H1 (cell line): ENCODE data around the gene DNAH10. TPM values are rescaled to one million over a fixed set of nuclear protein-coding genes. Genes with fewer than 3 reads are reported as not detected.

Experiments
- BACH1 ChIP-seq: IDR thresholded peaks from 2 replicates; pipeline ENCODE4 v1.6.1; 2012; ENCODE audit warnings: low read length, improper control_type of control experiment
- CBX8 ChIP-seq: fragments of 300-800, 300-1000 bp; sonication (generic); IDR thresholded peaks from 2 replicates; pipeline ENCODE4 v1.7.1; 2016; ENCODE audit warnings: low read depth, low read length, borderline replicate concordance
- CEBPB ChIP-seq: IDR thresholded peaks from 2 replicates; pipeline ENCODE4 v1.6.1; 2012; ENCODE audit warnings: low read depth, low read length
- CHD1 ChIP-seq: IDR thresholded peaks from 2 replicates; pipeline ENCODE4 v1.6.1; 2012; ENCODE audit warnings: low read depth, low read length, improper control_type of control experiment
- CTBP2 ChIP-seq: IDR thresholded peaks from 2 replicates; pipeline ENCODE4 v1.7.0; 2011; ENCODE audit warnings: borderline replicate concordance, mild to moderate bottlenecking, moderate library complexity, mixed read lengths, low read length; ENCODE audit not compliant: insufficient read depth, insufficient read length
- EGR1 ChIP-seq: IDR thresholded peaks from 2 replicates; pipeline ENCODE4 v1.6.1; 2011; ENCODE audit warnings: low read depth, low read length, borderline replicate concordance
- GABPA ChIP-seq: IDR thresholded peaks from 2 replicates; pipeline ENCODE4 v1.6.1; 2011; ENCODE audit warnings: mild to moderate bottlenecking, low read length, moderate library complexity, borderline replicate concordance; ENCODE audit not compliant: insufficient read depth
- GTF2F1 ChIP-seq: IDR thresholded peaks from 2 replicates; pipeline ENCODE4 v1.6.1; 2012; ENCODE audit warnings: low read depth, low read length, improper control_type of control experiment, borderline replicate concordance
- KDM4A ChIP-seq: IDR thresholded peaks from one replicate; pipeline ENCODE4 v1.7.1; 2012; ENCODE audit warnings: low read depth, mild to moderate bottlenecking, moderate library complexity, low read length, inconsistent platforms; ENCODE audit not compliant: severe bottlenecking
- POLR2A ChIP-seq, 2 experiments: IDR thresholded peaks; 1 replicate in 1 of 2; 2 replicates in 1 of 2; pipeline ENCODE4 v1.6.1; 2011; ENCODE audit warnings: low read depth in 2 of 2, low read length in 2 of 2, mild to moderate bottlenecking in 2 of 2; ENCODE audit errors: control extremely low read depth in 1 of 2
- RBBP5 ChIP-seq: IDR thresholded peaks from 2 replicates; pipeline ENCODE4 v1.7.1; 2012; ENCODE audit warnings: low read depth, mild to moderate bottlenecking, inconsistent platforms, low read length, moderate library complexity, borderline replicate concordance
- RNF2 ChIP-seq: fragments of 200-900, 300-1000 bp; sonication (generic); IDR thresholded peaks from 2 replicates; pipeline ENCODE4 v1.7.1; 2016; ENCODE audit warnings: borderline replicate concordance, low read depth, mild to moderate bottlenecking, antibody characterized with exemption, low read length; ENCODE audit not compliant: poor library complexity, severe bottlenecking; ENCODE audit errors: missing control alignments
- RXRA ChIP-seq: IDR thresholded peaks from 2 replicates; pipeline ENCODE4 v1.6.1; 2011; ENCODE audit warnings: low read depth, mild to moderate bottlenecking, low read length, moderate library complexity; ENCODE audit not compliant: insufficient read depth
- SIRT6 ChIP-seq: IDR thresholded peaks from one replicate; pipeline ENCODE4 v1.7.1; 2012; ENCODE audit warnings: low read length, inconsistent platforms
- SIX5 ChIP-seq: IDR thresholded peaks from 2 replicates; pipeline ENCODE4 v1.6.1; 2011; ENCODE audit warnings: mild to moderate bottlenecking, low read depth, low read length
- SP1 ChIP-seq: IDR thresholded peaks from 2 replicates; pipeline ENCODE4 v1.6.1; 2011; ENCODE audit warnings: low read depth, low read length
- SP2 ChIP-seq: IDR thresholded peaks from 2 replicates; pipeline ENCODE4 v1.6.1; 2012; ENCODE audit warnings: mild to moderate bottlenecking, low read length, inconsistent platforms
- SP4 ChIP-seq: IDR thresholded peaks from 2 replicates; pipeline ENCODE4 v1.6.1; 2012; ENCODE audit warnings: low read length, inconsistent platforms
- SRF ChIP-seq: IDR thresholded peaks from 2 replicates; pipeline ENCODE4 v1.6.1; 2011; ENCODE audit warnings: mild to moderate bottlenecking, low read depth, low read length, moderate library complexity
- TAF1 ChIP-seq: IDR thresholded peaks from 2 replicates; pipeline ENCODE4 v1.6.1; 2011; ENCODE audit warnings: mild to moderate bottlenecking, low read depth, low read length
- TEAD4 ChIP-seq: IDR thresholded peaks from 2 replicates; pipeline ENCODE4 v1.6.1; 2012; ENCODE audit warnings: low read depth, low read length, inconsistent platforms, mixed read lengths
- USF2 ChIP-seq: IDR thresholded peaks from 2 replicates; pipeline ENCODE4 v1.6.1; 2011; ENCODE audit warnings: low read length, improper control_type of control experiment
- YY1 ChIP-seq: IDR thresholded peaks from 2 replicates; pipeline ENCODE4 v1.6.1; 2011; ENCODE audit warnings: low read depth, mild to moderate bottlenecking, low read length
- ZNF274 ChIP-seq: IDR thresholded peaks from 2 replicates; pipeline ENCODE4 v1.7.0; 2012; ENCODE audit warnings: low read length, borderline replicate concordance; ENCODE audit errors: extremely low read depth
- polyA plus RNA-seq, 7 experiments: library from polyadenylated mRNA; depleted of rRNA in 3 of 7; stranded (reverse) in 5 of 7; unstranded in 2 of 7; fragments of >200 nt in 5 of 7; fragments of 200-250 nt in 2 of 7; gene quantifications; 1 replicate in 5 of 7; 2 replicates in 1 of 7; 4 replicates in 1 of 7; pipeline versions ENCODE4 v1.2.1 to v1.2.3, GENCODE V29; 2011 to 2013; ENCODE audit warnings: missing spikeins in 2 of 7, mixed read lengths in 2 of 7
- total RNA-seq: library from RNA; stranded (reverse); fragmentation: NEBNext Ultra II Directional; extraction: Animal tissue kit (Norgen Biotek cat#: 25700); gene quantifications from 2 replicates; pipeline ENCODE4 v1.2.1, GENCODE V29; 2021

Gene DNAH10
- total and polyA plus RNA-seq, 2 of the 8 experiments (the other 6 are each of a cell fraction or from before 2014, with no cell fraction given) = 0.02 to 0.24 TPM

DNA sequence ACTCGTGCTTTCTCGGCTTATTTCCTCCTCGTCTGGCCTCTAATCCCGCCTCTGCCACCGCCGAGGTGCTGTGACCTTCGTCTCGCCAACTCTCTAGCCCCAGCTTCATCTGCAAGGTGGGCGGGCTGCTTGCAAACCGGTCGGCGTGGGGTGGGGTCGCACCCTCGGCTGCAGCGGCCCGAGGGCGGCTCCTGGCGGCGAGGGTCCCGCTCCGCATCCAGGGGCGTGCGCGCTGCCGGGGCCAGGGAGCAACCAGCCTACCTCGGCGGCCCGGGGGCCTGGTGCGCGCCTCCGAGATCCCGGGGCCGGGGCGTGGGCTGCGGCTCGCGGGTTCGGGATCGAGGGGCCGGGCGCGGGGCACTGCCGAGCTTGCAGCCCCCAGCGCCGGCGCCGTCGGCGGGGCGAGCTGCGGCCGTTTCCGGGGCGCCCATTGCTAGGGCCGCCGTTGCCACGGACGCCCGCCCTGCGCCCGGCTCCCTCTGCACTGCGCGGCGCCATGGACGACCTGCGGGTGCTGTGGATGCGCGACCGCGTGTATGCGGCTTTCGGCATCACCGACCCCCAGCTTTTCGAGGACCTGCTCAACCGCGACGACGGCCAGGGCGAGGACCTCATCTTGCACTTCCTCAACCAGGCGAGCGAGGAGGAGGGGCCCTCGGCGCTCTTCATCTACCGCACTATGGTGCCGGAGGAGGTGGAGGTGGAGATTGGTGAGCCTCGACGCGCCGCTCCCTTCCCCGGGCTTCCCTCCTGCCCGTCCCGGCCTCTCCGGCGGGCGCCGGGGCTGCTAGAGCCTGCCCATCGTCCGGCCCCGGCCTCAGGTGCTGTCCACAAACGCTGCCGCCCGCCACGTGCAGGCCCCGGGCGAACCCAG, at the start of gene DNAH10 (continued):
- TF ChIP-seq USF2 = no peak
- TF ChIP-seq SRF = no peak
- no peak for TF ChIP-seq CBX8
- TF ChIP-seq CTBP2 = no peak
- no peak for TF ChIP-seq SP1
- TF ChIP-seq SIRT6 = no peak
- TF ChIP-seq SP2 = no peak
- no peak for TF ChIP-seq CEBPB
- no peak for TF ChIP-seq GTF2F1
- peak in 1 of 2 experiments; percentile 54; a peak in 1 of 3 replicates for TF ChIP-seq POLR2A (IDR thresholded peaks at IDR 0.05; ENCODE audit: control extremely low read depth in 1 of 2, low read depth in 2 of 2, low read length in 2 of 2)
- TF ChIP-seq RBBP5 = peak; percentile 76; the same call in 1 of the 2 replicates
- peak; percentile 96 for TF ChIP-seq KDM4A
- no peak for TF ChIP-seq SP4
- no peak for TF ChIP-seq CHD1
- TF ChIP-seq TAF1 = no peak
- TF ChIP-seq EGR1 = no peak
- no peak for TF ChIP-seq RNF2
- no peak for TF ChIP-seq TEAD4
- no peak for TF ChIP-seq ZNF274
- no peak for TF ChIP-seq GABPA
- no peak for TF ChIP-seq RXRA
- TF ChIP-seq SIX5 = no peak
- peak; percentile 73 for TF ChIP-seq BACH1
- TF ChIP-seq YY1 = peak; percentile 54; the same call in 1 of the 2 replicates
